SK-MEL-5 (cell line): ENCODE results near the gene CELSR1. TPM values are rescaled to one million over a fixed set of nuclear protein-coding genes. Genes with fewer than 3 reads are reported as not detected.

Experiments
- DNase-seq: peaks from one replicate; pipeline ENCODE4 v3.0.0-alpha.2; 2016; ENCODE audit warnings: low read depth, low spot score
- in situ Hi-C: cut with HindIII; loops from 2 replicates; pipeline ENCODE4 v1.10.0; 2016; ENCODE audit warnings: low sequenced_read_pairs, high pct_unique_total_duplicates, low pct_unique_long_range_greater_than_20kb
- total RNA-seq: library from RNA; depleted of rRNA; stranded (reverse); fragments of >200 nt; shearing (Covaris generic); gene quantifications from 2 replicates; pipeline ENCODE4 v1.2.3, GENCODE V29; 2014

CELSR1 gene
- total RNA-seq, 1 experiment from 2014 or later, result 12.5 TPM

DNA sequence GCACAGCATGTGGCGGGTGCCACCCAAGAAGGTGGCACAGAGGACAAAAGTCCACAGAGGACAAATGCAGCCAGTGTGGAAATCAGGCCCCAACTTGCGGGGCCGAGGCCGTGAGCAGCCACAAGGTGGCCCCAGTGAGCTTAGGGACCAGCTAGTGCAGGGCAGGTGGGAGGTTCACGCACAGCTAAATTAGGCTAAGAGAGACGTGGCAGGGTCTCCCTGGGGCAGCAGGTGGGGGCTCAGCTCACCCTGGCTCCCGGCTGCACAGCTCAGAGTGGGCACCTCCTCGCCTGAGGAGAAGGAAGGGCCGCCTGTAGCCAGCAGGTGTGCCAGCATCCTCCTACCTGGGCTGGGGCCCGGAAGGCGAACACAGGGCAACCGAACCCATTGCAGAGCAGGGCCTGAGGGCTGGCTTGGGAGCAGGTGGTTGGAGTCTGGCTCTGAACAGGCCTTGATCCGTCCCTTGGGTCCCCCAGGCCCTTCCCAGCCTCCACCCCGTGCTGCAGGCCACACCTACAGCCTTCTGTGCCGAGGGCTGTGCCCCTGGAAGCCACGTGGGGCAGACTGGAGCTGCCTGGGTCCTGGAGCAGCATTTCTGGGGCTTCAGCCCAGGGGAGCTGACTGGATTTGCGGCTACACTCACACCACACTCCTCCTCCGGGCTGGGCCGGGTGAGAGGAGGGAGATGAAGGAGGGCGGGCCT lies 26.1 kb upstream of the CELSR1 start:
- in situ Hi-C loops, result no loop called here
- peak; percentile 78 for DNase-seq

DNA sequence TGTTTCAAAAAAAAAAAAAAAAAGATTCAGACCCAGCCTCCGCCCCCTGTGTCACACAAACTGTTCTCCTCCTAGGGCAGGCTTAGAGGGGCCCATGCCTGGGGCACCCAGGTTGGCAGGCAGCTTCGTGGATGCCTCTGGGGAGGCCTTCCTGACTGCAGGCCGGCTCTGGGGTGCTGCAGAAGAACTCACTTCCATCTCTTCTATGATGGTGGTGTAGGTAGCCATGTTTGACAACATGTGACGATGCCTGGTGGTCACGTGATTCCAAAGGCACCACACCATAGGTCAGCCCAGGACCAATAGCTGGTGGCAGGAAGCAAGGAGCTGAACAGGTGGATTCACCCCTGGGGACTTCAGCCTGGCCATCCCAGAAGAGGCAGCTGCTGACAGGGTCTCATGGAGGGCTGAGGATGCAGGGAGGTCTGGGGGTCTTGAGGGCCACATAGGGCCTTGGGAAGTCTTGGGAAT lies 24.1 kb upstream of the CELSR1 start:
- in situ Hi-C loops, result no loop called here
- peak; percentile 64 for DNase-seq

DNA sequence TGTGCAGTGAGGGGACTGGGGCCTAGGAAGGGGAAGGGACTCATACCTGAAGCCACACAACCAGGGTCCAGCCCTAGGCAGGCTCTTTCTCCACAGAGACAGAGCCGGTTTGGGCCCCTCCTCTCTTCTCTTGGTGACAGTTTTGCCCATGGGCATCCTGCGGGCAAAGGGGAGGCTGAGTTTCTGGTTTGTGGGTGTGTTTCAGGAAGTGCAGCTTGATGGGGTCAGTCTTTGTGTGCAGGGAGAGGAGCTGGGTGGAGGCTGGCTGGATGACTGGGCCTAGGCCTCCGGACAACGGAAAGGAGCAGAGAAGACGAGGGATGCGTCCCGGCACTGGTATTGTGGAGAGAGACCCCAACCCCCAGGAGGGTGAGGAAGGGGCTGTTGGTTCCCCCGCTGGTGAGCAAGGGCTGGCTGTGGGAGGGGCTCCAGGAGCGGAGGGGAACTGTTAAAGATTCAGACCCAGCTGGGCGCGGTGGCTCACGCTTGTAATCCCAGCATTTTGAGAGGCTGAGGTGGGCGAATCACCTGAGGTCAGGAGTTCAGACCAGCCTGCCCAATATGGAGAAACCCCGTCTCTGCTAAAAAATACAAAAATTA lies 23.4 kb upstream of the CELSR1 start:
- no peak for DNase-seq
- in situ Hi-C loops, result no loop called here

DNA sequence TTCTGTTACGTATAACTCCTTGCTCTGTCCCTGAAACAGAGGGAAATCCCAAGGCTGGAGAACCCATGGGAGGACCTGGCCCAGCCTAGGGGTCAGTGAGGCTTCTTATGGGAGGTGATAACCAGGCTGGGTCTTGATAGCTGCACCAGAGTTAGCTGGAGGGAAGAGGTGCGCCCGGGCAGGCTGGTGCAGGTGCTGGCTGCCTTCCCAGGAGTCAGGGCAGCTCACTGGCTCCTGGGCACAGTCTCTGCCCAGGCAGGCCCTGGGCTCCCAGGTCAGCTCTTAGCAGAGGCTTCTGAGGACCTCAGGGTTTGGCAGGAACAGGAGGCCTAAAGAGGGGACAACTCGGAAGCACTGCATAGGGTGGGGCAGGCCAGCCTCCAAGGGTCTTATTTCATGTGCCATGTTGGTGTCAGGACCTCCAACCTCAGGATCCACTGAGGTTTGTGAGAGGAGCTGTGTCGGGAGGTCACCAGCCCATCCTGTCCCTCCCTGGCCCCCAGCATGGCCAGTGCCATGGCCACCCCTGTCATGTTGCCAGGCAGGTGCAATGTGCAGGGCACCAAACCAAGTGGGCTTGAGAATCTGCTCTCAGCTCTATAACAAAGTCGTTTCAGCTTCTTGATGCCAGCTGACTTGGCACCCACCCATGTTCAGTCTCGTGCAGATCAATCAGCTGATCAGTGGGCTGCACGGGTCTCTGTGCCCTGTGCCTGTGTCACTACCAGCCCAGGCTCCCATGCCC lies 20.5 kb upstream of the CELSR1 start:
- DNase-seq, result no peak
- in situ Hi-C loops, result no loop called here

DNA sequence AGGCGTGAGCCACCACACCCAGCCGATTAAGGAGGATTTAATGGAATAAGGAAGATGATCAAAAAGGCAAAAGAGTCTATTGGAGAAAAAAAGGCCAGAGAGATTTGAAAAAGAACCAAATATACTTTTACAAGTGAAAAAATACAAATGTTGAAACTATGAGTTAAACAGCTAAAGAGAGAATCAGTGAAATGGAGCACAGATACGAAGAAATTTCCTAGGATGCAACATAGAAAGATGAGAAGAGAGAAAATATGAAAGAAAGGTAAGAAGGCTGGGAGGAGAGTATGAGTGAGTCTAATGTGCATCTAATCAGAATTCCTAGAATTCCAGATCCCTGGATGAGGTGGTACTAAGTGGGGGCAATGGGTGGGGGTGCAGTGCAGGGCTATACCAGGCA lies 19.4 kb upstream of the CELSR1 start:
- in situ Hi-C loops, result no loop called here
- no peak for DNase-seq

DNA sequence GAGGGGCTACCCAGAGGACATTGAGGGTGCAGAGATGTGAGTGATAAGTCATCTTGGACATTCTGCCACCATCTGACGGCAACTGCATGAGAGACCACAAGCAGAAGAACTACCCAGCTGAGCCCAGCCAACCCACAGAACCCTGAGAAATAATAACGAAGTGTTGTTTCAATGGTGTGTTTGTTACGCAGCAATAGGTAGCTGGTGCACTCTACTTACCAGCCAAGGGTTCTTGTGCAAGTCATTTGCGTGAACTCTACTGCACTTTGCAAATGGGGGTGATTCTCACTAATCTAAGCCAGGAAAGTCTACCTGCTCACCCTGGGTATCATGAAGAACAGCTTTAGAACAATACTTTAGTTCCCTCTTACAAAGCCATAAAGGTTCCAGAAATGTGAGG lies 15.8 kb upstream of the CELSR1 start:
- in situ Hi-C loops, result no loop called here
- DNase-seq, result no peak

DNA sequence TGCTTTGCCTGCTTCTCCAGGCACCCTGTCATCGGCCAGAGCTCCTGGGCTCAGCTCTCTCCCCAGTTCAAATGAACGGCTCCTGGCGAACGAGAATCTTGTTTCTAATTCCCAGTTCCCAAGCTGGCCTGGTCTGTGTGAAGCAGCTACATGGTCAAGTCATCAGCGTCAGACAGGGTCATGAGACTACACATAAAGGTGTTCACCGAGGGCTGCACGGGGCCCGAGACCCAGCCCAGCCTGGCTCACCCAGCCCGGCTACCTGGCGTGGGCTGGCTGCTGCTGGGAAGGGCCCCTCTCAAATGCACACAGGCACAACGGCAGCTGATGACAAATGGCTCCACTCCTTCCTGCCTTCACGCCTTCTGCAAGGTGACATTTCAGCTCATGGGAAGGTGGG lies 14.6 kb upstream of the CELSR1 start:
- in situ Hi-C loops, result no loop called here
- DNase-seq, result no peak

DNA sequence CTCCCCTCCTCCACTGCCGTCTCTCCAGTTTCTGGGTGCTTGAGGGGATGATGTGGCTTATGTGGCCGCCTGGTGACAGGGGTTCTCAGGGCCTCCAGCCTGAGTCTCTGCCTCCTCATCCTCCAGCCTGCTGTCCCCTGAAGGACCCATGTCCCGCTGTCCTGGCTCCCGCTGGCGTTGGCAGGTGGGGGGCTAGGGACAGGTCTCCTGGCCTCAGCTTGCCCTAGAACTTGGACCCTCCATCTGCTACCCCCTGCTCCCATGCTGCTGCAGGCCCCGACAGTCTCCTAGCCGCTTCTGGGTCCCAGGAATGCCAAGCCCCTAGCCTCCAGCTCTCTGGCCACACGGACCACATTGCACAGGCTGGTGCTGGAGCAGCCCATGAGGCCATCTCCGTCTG lies 13.9 kb upstream of the CELSR1 start:
- no peak for DNase-seq
- in situ Hi-C loops, result no loop called here

DNA sequence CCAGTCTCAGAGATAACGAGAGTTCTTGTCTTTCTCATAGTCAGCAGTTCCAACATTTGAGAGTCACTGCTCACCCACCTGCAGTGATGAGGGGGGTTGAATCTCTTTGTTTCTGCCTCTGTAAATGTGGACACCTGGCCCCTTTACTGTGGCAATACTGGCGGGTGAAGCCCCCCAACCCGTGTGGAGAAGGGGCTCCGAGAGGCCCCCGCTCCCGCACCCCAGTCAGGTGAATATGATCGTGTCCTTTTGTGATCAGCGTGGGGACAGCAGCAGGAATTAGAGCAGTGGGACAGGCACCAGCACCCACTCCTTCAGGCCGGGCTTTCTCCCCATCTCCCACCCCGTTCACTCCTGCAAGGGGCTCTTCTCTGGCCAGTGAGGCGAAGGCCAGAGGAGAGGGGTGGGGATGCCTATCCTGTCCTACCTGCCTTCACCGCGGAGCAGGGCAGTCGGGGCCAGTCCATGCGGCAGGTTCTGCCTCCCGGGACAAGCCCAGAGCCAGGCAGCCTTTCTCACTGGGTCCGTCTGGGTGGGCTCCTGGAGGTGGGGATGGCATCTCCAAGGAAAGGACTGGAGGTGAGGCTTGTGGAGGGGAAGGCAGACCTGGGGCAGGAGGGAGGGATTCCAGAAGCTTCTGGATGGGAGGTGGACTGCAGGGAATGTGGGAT lies 12.7 kb upstream of the CELSR1 start:
- in situ Hi-C loops, result no loop called here

DNA sequence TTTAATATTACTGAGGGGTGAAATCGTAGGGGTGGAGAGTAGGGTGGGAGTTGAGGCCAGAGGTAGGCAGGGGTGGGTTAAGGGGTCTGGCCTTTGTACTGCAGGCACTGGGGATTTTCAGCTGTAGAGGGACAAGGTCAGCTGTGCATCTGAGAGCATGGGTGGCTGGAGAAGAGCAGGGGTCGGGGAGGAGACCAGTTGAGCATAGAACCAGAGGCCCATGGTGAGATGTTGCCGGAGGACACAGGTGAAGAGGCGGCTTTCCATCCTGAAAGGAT lies 12.1 kb upstream of the CELSR1 start:
- in situ Hi-C loops, result no loop called here
- no peak for DNase-seq

More for the DNA sequence above, 12.7 kb upstream of the CELSR1 start:
- DNase-seq, result no peak

DNA sequence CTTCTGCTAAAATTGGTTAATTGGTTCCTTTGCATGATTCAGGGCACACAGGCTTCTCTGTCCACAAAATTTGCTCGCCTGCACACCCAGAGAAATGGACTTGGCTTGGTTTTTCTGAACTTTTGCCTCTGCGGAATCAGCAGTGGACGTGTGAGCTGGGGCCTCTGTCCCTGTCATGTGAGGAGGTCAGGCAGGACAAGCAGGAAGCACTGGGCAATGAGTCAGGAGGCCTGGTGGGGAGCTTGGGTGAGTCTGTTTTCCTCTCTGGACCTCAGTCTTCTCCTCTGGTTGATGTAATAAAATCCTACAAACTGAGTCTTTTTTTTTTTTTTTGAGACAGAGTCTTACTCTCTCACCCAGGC lies 10.4 kb upstream of the CELSR1 start:
- DNase-seq, result peak; percentile 71
- in situ Hi-C loops, result no loop called here

DNA sequence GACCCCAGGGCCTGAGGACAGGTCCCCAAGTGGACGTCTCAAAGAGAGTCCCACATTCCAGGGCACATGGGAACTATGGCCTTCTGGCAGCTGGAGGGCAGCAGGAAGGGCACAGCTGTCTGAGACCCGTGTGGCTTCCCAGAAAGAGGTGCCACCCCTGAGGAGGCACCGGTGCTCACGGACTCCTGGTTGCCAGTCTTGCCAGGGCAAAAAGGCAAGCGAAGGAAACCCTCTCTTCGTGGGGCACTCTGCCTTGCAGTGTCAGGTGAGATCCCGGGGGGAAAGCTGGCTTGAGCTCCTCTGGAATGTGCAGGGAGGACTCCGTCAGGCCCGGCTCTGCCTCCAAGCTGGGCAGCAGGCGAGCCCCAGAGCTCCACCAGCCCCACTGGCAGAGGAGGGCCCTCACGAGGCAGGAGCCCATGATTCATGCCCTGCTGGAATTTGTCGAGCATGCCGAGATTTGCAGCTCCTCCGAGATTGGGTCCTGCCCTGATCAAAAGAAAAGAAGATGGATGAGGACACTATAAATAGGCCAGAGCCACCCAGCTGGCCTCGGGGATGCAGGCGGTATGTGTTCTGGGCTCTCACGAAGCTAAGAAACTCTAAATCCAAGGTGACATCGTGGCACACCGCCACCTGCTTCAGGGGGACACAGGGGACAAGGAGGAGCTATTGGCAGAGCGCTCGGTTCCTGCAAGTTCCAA lies 9.9 kb upstream of the CELSR1 start:
- DNase-seq, result no peak
- in situ Hi-C loops, result no loop called here

DNA sequence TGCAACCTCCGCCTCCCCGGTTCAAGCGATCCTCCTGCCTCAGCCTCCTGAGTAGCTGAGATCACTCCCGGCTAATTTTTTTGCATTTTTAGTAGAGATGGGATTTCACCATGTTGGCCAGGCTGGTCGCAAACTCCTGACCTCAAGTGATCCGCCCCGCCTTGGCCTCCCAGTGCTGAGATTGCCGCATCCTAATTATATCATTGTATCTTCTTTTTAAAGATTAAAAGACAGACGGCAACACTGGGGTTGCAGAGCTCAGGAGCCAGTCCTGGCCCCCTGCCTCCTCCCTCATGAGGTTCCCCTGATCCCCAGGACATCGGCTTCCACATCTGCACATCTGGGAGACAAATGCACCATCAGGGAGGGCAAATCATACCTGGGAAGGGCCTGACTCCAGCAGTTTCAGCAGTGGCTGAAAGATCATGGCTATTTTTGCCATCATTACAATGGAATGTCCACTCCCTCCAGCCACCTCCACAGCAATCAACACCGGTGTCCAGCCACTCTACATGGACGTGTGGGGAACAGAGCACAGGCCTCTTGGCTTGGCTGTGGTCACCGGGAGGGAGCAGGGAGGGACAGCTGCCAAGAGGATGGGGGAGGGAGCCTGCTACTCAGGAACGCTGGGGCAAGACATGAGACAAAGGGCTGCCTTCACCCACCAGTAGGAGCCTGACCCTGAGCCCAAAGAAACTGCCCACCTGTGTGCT lies 9.2 kb upstream of the CELSR1 start:
- in situ Hi-C loops, result no loop called here
- DNase-seq, result no peak

DNA sequence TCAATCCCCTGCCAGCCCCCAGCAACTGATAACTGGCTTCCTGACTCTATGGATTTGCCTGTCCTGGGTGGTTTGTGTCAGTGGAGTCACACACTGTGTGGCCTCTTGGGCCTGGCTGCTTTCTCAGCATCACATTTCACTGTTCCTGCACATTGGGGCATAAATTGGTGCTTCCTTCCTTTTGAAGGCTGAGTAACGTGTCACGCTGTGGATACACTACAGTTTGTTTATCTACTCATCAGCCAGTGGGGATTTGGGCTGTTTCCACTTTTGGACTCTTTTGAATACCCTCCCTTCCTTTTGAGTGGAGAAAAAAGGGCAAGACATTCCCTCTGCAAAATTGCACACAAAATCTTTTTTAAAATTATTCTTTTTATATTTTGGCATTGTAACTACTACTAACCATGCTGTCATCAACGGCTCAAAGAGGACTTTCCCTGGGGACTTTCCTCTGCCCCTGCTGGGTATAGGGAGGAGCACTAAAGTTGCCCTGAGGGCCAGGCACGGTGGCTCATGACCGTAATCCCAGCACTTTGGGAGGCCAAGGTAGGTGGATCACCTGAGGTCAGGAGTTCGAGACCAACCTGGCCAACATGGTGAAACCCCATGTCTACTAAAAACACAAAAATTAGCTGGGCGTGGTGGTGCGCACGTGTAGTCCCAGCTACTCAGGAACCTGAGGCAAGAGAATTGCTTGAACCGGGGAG lies 7.8 kb upstream of the CELSR1 start:
- no peak for DNase-seq
- in situ Hi-C loops, result no loop called here

DNA sequence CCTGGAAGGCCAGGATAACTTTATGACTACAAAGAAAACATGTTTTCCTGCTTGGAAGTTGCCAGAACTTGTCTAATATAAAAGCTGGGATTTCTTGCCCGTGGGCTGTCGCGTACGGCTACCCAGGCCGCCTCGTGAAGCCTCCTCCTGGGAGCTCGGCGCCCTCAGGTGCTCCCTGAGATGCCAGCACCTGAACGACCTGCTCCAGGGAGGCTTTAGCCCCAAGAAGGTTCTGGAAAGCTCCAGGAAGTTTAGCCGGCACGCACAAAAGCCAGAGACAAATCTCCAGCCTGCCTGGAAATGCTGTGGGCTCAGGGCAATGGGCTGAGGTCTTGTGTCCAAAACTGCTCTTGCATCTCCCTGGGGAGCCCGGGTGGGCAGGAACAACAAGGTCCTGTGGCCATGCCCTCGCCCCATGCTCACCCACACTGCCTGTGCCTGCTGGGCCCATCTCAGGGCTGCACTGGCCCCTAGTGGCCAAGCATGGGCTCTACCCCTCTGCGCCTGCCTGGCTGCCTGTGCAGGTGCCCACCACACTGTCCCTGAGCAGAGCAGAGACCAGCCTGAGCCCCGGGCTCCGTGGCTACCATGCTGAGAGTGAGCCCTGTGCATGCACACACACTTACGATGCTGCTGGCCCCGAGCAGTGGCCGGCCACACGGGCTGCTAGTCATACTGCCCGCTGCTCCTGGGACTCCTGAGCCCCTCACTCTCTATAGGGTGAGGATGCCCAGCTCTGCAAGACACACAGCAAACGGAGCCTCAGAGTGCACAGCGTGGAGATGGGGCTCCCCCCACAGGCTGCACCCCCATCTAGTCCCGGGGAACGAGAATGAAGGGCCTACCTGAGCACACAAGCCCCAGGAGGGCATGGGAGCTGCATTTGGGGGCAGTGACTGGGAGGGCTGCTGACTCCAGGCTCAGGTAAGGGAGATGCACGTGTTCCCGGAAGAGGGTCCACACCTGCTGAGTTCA lies 4.9 kb upstream of the CELSR1 start:
- in situ Hi-C loops, result no loop called here

DNA sequence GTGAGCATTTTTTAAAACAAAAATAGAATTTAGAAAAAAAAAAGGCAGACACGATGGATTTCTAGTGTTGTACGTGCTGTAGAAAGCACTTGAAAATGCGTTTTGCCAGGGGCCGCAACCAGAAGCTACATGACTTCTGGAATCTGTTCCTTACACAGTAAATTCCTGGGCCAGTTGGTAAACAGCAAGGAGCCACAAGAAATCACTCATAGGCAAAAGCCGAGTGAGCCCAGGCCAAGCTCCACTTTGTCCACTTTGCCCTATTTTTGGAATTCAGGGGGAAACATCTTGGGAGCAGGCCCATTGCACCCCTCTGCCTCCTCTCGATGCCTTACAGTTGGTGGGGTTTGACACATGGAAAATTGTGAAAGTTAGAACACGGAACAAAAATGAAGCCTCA lies 4.1 kb upstream of the CELSR1 start:
- in situ Hi-C loops, result no loop called here
- no peak for DNase-seq

More for the DNA sequence above, 4.9 kb upstream of the CELSR1 start:
- peak; percentile 89 for DNase-seq
